ENCODE data around the gene ARMC3. TPM values are rescaled to one million over a fixed set of nuclear protein-coding genes. Genes with fewer than 3 reads are reported as not detected.

Gene ARMC3
- total RNA-seq, 3 donors from 2014 or later: 0.33 to 0.88 TPM; not detected in 1

- H3K4me1 ChIP-seq: no peaks in the 10 kb centered on the region
- intact Hi-C loops (cut with DNase I; ENCODE audit: low total_unique reads): no loop called here
- H3K27ac ChIP-seq: no peak overlapping the region
- no peak for DNase-seq (ENCODE audit: low spot score in 2 of 2)
- TF ChIP-seq POLR2A (IDR thresholded peaks at IDR 0.05): no peak
- TF ChIP-seq CTCF (IDR thresholded peaks at IDR 0.05): no peak
- no peak for TF ChIP-seq POLR2AphosphoS5 (IDR thresholded peaks at IDR 0.05)
- no peaks in the 10 kb centered on the region for H3K9me3 ChIP-seq
- H3K36me3 ChIP-seq: no peaks in the 10 kb centered on the region
- H3K27me3 ChIP-seq: no peaks in the 10 kb centered on the region
- no peak overlapping the region for H3K4me3 ChIP-seq
These were observed 123.4 kb downstream of the ARMC3 start for GRCh38 chr10:23051278-23051677.

- no peaks in the 10 kb centered on the region for H3K36me3 ChIP-seq
- intact Hi-C loops (cut with DNase I; ENCODE audit: low total_unique reads): no loop called here
- H3K27me3 ChIP-seq: no peaks in the 10 kb centered on the region
- H3K27ac ChIP-seq: no peak overlapping the region
- H3K4me3 ChIP-seq: no peak overlapping the region
- H3K9me3 ChIP-seq: no peaks in the 10 kb centered on the region
- DNase-seq (ENCODE audit: low spot score in 2 of 2): no peak
- TF ChIP-seq CTCF (IDR thresholded peaks at IDR 0.05): no peak
- no peak for TF ChIP-seq POLR2A (IDR thresholded peaks at IDR 0.05)
- TF ChIP-seq POLR2AphosphoS5 (IDR thresholded peaks at IDR 0.05): no peak
- no peaks in the 10 kb centered on the region for H3K4me1 ChIP-seq
These were observed 124.0 kb downstream of the ARMC3 start for GRCh38 chr10:23051855-23052331.

- intact Hi-C loops (cut with DNase I; ENCODE audit: low total_unique reads): no loop called here
- no peak for TF ChIP-seq POLR2A (IDR thresholded peaks at IDR 0.05)
- no peak for TF ChIP-seq CTCF (IDR thresholded peaks at IDR 0.05)
- TF ChIP-seq POLR2AphosphoS5 (IDR thresholded peaks at IDR 0.05): no peak
- no peaks in the 10 kb centered on the region for H3K9me3 ChIP-seq
- DNase-seq (ENCODE audit: low spot score in 2 of 2): no peak
- H3K27me3 ChIP-seq: no peaks in the 10 kb centered on the region
- no peak overlapping the region for H3K27ac ChIP-seq
- no peaks in the 10 kb centered on the region for H3K4me1 ChIP-seq
- no peak overlapping the region for H3K4me3 ChIP-seq
- no peaks in the 10 kb centered on the region for H3K36me3 ChIP-seq
These were observed 125.2 kb downstream of the ARMC3 start for GRCh38 chr10:23053036-23053435.

GRCh38 chr10:23055424-23056185 lies 127.8 kb downstream of the ARMC3 start:
- no peak overlapping the region for H3K4me3 ChIP-seq
- intact Hi-C loops (cut with DNase I; ENCODE audit: low total_unique reads): no loop called here
- H3K36me3 ChIP-seq: no peaks in the 10 kb centered on the region
- DNase-seq (ENCODE audit: low spot score in 2 of 2): no peak
- no peaks in the 10 kb centered on the region for H3K27me3 ChIP-seq
- H3K9me3 ChIP-seq: no peaks in the 10 kb centered on the region
- H3K27ac ChIP-seq: no peak overlapping the region
- H3K4me1 ChIP-seq: no peaks in the 10 kb centered on the region
- TF ChIP-seq POLR2AphosphoS5 (IDR thresholded peaks at IDR 0.05) (no peak), POLR2A (IDR thresholded peaks at IDR 0.05) (no peak), CTCF (IDR thresholded peaks at IDR 0.05) (no peak)

GRCh38 chr10:23056186-23056579 lies 128.3 kb downstream of the ARMC3 start:
- Histone ChIP-seq H3K4me1 (no peaks in the 10 kb centered on the region), H3K27ac (no peak overlapping the region), H3K36me3 (no peaks in the 10 kb centered on the region), H3K9me3 (no peaks in the 10 kb centered on the region), H3K4me3 (no peak overlapping the region), H3K27me3 (no peaks in the 10 kb centered on the region)
- no peak for DNase-seq (ENCODE audit: low spot score in 2 of 2)
- no peak for TF ChIP-seq POLR2A (IDR thresholded peaks at IDR 0.05)
- no peak for TF ChIP-seq POLR2AphosphoS5 (IDR thresholded peaks at IDR 0.05)
- no peak for TF ChIP-seq CTCF (IDR thresholded peaks at IDR 0.05)
- intact Hi-C loops (cut with DNase I; ENCODE audit: low total_unique reads): no loop called here

All from breast epithelium (tissue), 4 donors.